ENCODE results near the gene CFAP20DC. TPM values are rescaled to one million over a fixed set of nuclear protein-coding genes. Genes with fewer than 3 reads are reported as not detected.
"Not testable (repeated sequence)": the region's sequence is repeated elsewhere in the genome, so short reads cannot be mapped to it uniquely, and the experiment has no call there.

Gene CFAP20DC
- total RNA-seq, 1 experiment from 2014 or later: 4.5 TPM

- Histone ChIP-seq H2BK120ac (ENCODE audit: low read depth, low read length, poor library complexity, severe bottlenecking) (no peak overlapping the region), H2AFZ (ENCODE audit: low read length) (no peak overlapping the region), H3K23ac (ENCODE audit: insufficient read length, low read depth, low read length) (no peak overlapping the region), H4K20me1 (ENCODE audit: control insufficient read depth, insufficient read depth, insufficient read length) (no peaks in the 10 kb centered on the region), H3K27me3 (ENCODE audit: insufficient read depth, low read length) (no peaks in the 10 kb centered on the region), H4K91ac (ENCODE audit: insufficient read length, low read depth, low read length) (no peak overlapping the region), H3K56ac (ENCODE audit: insufficient read length, low read depth, low read length) (no peak overlapping the region), H3K79me1 (ENCODE audit: insufficient read depth, low read depth, low read length, poor library complexity, severe bottlenecking) (no peaks in the 10 kb centered on the region), H2BK20ac (ENCODE audit: low read depth, low read length, poor library complexity, severe bottlenecking) (no peak overlapping the region), H3K4me1 (ENCODE audit: insufficient read depth, low read length) (no peaks in the 10 kb centered on the region), H3K14ac (ENCODE audit: insufficient read depth, low read length) (no peak overlapping the region), H3K18ac (ENCODE audit: insufficient read length, low read depth, low read length) (no peak overlapping the region), H3T11ph (ENCODE audit: low read length) (no peak overlapping the region), H2BK5ac (ENCODE audit: insufficient read length, low read length) (no peak overlapping the region), H2BK15ac (ENCODE audit: low read depth, low read length) (no peak overlapping the region), H3K4ac (ENCODE audit: low read depth, low read length) (no peak overlapping the region), H4K5ac (ENCODE audit: insufficient read length, low read depth, low read length) (no peak overlapping the region), H2AK5ac (ENCODE audit: insufficient read length, low read length) (no peak overlapping the region), H3K9ac (ENCODE audit: extremely low read depth, insufficient read length, low read length) (no peak overlapping the region), H2BK12ac (ENCODE audit: insufficient read length, low read depth, low read length) (no peak overlapping the region), H3K27ac (ENCODE audit: insufficient read length, low read depth, low read length) (no peak overlapping the region), H3K9me3 (ENCODE audit: control insufficient read depth, low read depth, low read length) (no peaks in the 10 kb centered on the region), H3K79me2 (ENCODE audit: insufficient read depth, low read length) (no peaks in the 10 kb centered on the region), H4K8ac (replicated peaks; ENCODE audit: insufficient read length, low read depth, low read length) (no peak overlapping the region), H3K23me2 (ENCODE audit: insufficient read length, low read depth, low read length, poor library complexity, severe bottlenecking) (no peaks in the 10 kb centered on the region), H3K4me2 (ENCODE audit: insufficient read depth, insufficient read length, low read length) (no peak overlapping the region)
- peaks cover 20 to 38% (median 26%) of the 10 kb centered on the region in 3 experiments for H3K36me3 Mint-ChIP-seq (ENCODE audit: insufficient read depth in 1 of 3, low read depth in 3 of 3)
- H3K4me3 Mint-ChIP-seq: no peak overlapping the region
- H3K9me3 Mint-ChIP-seq: peaks cover 24 to 34% of the 10 kb centered on the region in 2 experiments
- TF ChIP-seq, protein P1, sequence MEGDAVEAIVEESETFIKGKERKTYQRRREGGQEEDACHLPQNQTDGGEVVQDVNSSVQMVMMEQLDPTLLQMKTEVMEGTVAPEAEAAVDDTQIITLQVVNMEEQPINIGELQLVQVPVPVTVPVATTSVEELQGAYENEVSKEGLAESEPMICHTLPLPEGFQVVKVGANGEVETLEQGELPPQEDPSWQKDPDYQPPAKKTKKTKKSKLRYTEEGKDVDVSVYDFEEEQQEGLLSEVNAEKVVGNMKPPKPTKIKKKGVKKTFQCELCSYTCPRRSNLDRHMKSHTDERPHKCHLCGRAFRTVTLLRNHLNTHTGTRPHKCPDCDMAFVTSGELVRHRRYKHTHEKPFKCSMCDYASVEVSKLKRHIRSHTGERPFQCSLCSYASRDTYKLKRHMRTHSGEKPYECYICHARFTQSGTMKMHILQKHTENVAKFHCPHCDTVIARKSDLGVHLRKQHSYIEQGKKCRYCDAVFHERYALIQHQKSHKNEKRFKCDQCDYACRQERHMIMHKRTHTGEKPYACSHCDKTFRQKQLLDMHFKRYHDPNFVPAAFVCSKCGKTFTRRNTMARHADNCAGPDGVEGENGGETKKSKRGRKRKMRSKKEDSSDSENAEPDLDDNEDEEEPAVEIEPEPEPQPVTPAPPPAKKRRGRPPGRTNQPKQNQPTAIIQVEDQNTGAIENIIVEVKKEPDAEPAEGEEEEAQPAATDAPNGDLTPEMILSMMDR (conservative IDR thresholded peaks at IDR 0.05): no peak
- peaks cover 3% of the 10 kb centered on the region; the same call in 1 of the 2 replicates for H3K27me3 Mint-ChIP-seq (ENCODE audit: low read depth)
- no CpG with 5 or more reads among the region's 4 CpGs for WGBS (ENCODE audit: extremely low coverage, insufficient read length, low lambda C conversion rate)
- no peak overlapping the region for H3K27ac Mint-ChIP-seq
- H3K4me1 Mint-ChIP-seq: peaks cover 4 to 13% of the 10 kb centered on the region in 2 experiments
- DNase-seq: no peak
These were observed 152.2 kb downstream of the CFAP20DC start for GRCh38 chr3:58897646-58898045.

GRCh38 chr3:58895678-58896077 is 154.1 kb downstream of the CFAP20DC start:
- not testable (repeated sequence) for H3K4me3 Mint-ChIP-seq; H3K4ac ChIP-seq (ENCODE audit: low read depth, low read length); H2BK120ac ChIP-seq (ENCODE audit: low read depth, low read length, poor library complexity, severe bottlenecking); H3K23me2 ChIP-seq (ENCODE audit: insufficient read length, low read depth, low read length, poor library complexity, severe bottlenecking); H3K4me1 ChIP-seq (ENCODE audit: insufficient read depth, low read length); H2BK15ac ChIP-seq (ENCODE audit: low read depth, low read length); H3K79me1 ChIP-seq (ENCODE audit: insufficient read depth, low read depth, low read length, poor library complexity, severe bottlenecking); H3K4me2 ChIP-seq (ENCODE audit: insufficient read depth, insufficient read length, low read length); H4K20me1 ChIP-seq (ENCODE audit: control insufficient read depth, insufficient read depth, insufficient read length); H2AK5ac ChIP-seq (ENCODE audit: insufficient read length, low read length); H3T11ph ChIP-seq (ENCODE audit: low read length); H2BK20ac ChIP-seq (ENCODE audit: low read depth, low read length, poor library complexity, severe bottlenecking); H3K79me2 ChIP-seq (ENCODE audit: insufficient read depth, low read length); H3K9me3 ChIP-seq (ENCODE audit: control insufficient read depth, low read depth, low read length); H3K27ac ChIP-seq (ENCODE audit: insufficient read length, low read depth, low read length); DNase-seq; H2BK5ac ChIP-seq (ENCODE audit: insufficient read length, low read length); H4K5ac ChIP-seq (ENCODE audit: insufficient read length, low read depth, low read length); H3K18ac ChIP-seq (ENCODE audit: insufficient read length, low read depth, low read length); H3K14ac ChIP-seq (ENCODE audit: insufficient read depth, low read length); H2BK12ac ChIP-seq (ENCODE audit: insufficient read length, low read depth, low read length); H4K8ac ChIP-seq (replicated peaks; ENCODE audit: insufficient read length, low read depth, low read length); H3K9ac ChIP-seq (ENCODE audit: extremely low read depth, insufficient read length, low read length); H3K27me3 ChIP-seq (ENCODE audit: insufficient read depth, low read length); H3K27me3 Mint-ChIP-seq (ENCODE audit: low read depth); H4K91ac ChIP-seq (ENCODE audit: insufficient read length, low read depth, low read length); H3K56ac ChIP-seq (ENCODE audit: insufficient read length, low read depth, low read length); H2AFZ ChIP-seq (ENCODE audit: low read length); H3K27ac Mint-ChIP-seq; H3K23ac ChIP-seq (ENCODE audit: insufficient read length, low read depth, low read length)
- Mint-ChIP-seq H3K9me3 (peaks cover 39 to 46% of the 10 kb centered on the region in 2 experiments), H3K4me1 (peaks cover 4 to 13% of the 10 kb centered on the region in 2 experiments), H3K36me3 (ENCODE audit: insufficient read depth in 1 of 3, low read depth in 3 of 3) (peaks cover 29 to 53% (median 35%) of the 10 kb centered on the region in 3 experiments)
- WGBS (ENCODE audit: extremely low coverage, insufficient read length, low lambda C conversion rate): no CpG with 5 or more reads among the region's 5 CpGs
